Uterus (tissue), 2 donors: ENCODE measurements around the gene WWC1.

Experiments
- POLR2A ChIP-seq, 2 donors: fragments of 450-650 bp; IDR thresholded peaks; one replicate each; pipeline ENCODE4 v1.6.1; 2016; ENCODE audit warnings: antibody characterized with exemption in 2 of 2, mild to moderate bottlenecking in 1 of 2, moderate library complexity in 1 of 2
- TF ChIP-seq, protein P1 (sequence below), 4 experiments: fragments of 200-600 bp in 2 of 4; fragments of 450-650 bp in 2 of 4; sonication (generic) in 2 of 4; IDR thresholded peaks; one replicate each; pipeline ENCODE4 v1.5.1; 2016 to 2019; ENCODE audit warnings: antibody characterized with exemption in 4 of 4, mild to moderate bottlenecking in 2 of 4, moderate library complexity in 1 of 4

DNA sequence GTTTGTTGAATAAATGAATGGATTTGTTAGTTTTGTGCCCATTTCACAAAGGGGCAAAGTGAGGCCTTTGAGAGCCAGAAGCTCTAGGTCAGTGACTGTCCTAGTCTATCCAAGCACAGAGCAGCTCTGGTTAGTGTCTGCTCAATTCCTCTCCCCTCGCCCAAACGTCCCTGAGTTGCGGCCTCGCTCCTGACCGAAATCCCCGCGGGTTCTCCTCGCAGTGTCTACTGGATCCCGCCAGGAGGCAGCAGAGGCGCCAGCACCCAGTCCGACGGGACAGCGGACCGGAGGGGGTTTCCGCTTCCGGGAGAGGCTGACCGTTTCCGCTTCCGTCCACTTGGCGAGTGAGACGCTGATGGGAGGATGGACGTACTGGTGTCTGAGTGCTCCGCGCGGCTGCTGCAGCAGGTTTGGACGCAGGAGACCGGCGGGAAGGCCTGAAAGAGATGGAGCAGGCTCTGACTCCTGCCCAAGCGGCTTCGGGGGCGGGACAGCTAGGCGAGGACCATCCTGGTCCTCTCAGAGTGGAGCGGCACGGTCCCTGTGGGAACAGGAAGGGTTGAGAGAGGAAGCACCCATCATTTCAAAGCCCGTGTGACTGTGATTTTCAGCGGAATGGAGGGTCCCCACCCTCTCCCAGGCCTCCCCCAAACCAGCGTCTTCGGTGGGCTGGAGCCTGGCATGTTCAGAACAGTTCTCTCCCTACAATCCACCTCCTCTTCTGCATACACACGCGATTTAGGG is 194.9 kb downstream of the WWC1 start, which contains the start of gene RARS1:
- TF ChIP-seq, protein P1, sequence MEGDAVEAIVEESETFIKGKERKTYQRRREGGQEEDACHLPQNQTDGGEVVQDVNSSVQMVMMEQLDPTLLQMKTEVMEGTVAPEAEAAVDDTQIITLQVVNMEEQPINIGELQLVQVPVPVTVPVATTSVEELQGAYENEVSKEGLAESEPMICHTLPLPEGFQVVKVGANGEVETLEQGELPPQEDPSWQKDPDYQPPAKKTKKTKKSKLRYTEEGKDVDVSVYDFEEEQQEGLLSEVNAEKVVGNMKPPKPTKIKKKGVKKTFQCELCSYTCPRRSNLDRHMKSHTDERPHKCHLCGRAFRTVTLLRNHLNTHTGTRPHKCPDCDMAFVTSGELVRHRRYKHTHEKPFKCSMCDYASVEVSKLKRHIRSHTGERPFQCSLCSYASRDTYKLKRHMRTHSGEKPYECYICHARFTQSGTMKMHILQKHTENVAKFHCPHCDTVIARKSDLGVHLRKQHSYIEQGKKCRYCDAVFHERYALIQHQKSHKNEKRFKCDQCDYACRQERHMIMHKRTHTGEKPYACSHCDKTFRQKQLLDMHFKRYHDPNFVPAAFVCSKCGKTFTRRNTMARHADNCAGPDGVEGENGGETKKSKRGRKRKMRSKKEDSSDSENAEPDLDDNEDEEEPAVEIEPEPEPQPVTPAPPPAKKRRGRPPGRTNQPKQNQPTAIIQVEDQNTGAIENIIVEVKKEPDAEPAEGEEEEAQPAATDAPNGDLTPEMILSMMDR (IDR thresholded peaks at IDR 0.05): peak; percentile 95 to 98 (median 96)
- TF ChIP-seq POLR2A (IDR thresholded peaks at IDR 0.05): peak; percentile 28 to 75
